Measurements from ENCODE around the gene NAXD.

DNA sequence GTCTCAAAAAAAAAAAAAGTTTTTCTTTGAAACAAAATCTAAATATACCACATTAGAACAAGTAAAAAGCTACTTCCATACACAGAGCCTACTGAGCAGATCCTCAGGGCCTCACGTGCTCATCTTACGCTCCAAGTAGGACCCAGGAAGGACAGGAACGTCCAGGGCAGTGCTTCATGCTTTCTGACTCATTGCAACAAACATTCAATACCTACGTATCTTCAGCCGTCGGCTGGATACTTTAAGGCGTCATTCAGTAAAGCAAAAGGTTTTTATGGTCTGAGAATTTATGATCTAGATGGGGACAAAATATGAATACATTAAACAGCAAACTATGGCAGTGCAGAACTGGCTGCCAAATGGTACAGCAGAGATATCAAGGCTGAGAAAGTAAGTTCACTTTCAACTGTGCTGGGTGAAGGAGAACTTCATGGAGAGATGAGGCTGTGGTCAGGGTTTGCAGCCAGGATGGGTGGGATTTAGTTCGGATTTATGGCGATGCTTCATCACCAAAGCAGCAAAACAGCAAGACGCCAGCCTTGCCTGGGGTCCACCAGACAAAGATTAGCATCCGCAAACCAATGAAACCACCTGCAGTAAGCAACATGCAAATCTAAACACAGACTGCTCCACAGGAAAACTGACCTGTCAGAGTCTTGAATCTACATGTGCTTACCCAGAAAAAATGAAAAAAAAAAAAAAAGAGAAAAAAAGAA lies 70.1 kb downstream of the NAXD start:
- no peak for TF ChIP-seq POLR2A (IDR thresholded peaks at IDR 0.05)
- TF ChIP-seq, protein P1, sequence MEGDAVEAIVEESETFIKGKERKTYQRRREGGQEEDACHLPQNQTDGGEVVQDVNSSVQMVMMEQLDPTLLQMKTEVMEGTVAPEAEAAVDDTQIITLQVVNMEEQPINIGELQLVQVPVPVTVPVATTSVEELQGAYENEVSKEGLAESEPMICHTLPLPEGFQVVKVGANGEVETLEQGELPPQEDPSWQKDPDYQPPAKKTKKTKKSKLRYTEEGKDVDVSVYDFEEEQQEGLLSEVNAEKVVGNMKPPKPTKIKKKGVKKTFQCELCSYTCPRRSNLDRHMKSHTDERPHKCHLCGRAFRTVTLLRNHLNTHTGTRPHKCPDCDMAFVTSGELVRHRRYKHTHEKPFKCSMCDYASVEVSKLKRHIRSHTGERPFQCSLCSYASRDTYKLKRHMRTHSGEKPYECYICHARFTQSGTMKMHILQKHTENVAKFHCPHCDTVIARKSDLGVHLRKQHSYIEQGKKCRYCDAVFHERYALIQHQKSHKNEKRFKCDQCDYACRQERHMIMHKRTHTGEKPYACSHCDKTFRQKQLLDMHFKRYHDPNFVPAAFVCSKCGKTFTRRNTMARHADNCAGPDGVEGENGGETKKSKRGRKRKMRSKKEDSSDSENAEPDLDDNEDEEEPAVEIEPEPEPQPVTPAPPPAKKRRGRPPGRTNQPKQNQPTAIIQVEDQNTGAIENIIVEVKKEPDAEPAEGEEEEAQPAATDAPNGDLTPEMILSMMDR (IDR thresholded peaks at IDR 0.05), result no peak

Data from uterus (tissue), 2 donors.